Bronchial epithelial cell (primary cell): ENCODE measurements around the gene SOX14. TPM values are rescaled to one million over a fixed set of nuclear protein-coding genes. Genes with fewer than 3 reads are reported as not detected.

Experiments used
- DNase-seq: peaks from one replicate; pipeline ENCODE4 v3.0.0-alpha.2; 2010; ENCODE audit warnings: low read depth
- FAIRE-seq: peaks from 2 replicates; lab custom pipeline; 2011; peaks lifted over from hg19 to GRCh38; lab: Jason Lieb, UNC
- H3K27me3 ChIP-seq: 2 replicates; pipeline ENCODE4 v1.5.1; 2011; ENCODE audit warnings: low read length; ENCODE audit not compliant: control insufficient read depth, insufficient read depth
- H3K36me3 ChIP-seq: 2 replicates; pipeline ENCODE4 v1.5.1; 2011; ENCODE audit warnings: low read length; ENCODE audit not compliant: control insufficient read depth, insufficient read depth
- H3K4me3 ChIP-seq: 2 replicates; pipeline ENCODE4 v1.5.1; 2011; ENCODE audit warnings: mild to moderate bottlenecking, low read depth, low read length, control low read depth
- CTCF ChIP-seq: IDR thresholded peaks from 2 replicates; pipeline ENCODE4 v1.5.1; 2011; ENCODE audit warnings: mild to moderate bottlenecking, moderate library complexity, low read length, control low read depth, inconsistent platforms; ENCODE audit not compliant: insufficient read depth, severe bottlenecking
- total RNA-seq: library from RNA; depleted of rRNA; stranded (reverse); fragments of >200 nt; gene quantifications from 2 replicates; pipeline ENCODE4 v1.2.1, GENCODE V29; 2014

The SOX14 gene
- total RNA-seq, 1 donor from 2014 or later = not detected

GRCh38 chr3:137762674-137763593, 1.2 kb upstream of the SOX14 start:
- no peaks in the 10 kb centered on the region for H3K36me3 ChIP-seq
- TF ChIP-seq CTCF = no peak
- FAIRE-seq (no peak), DNase-seq (no peak)
- peaks cover 62% of the 10 kb centered on the region for H3K27me3 ChIP-seq
- H3K4me3 ChIP-seq = no peak overlapping the region

DNA sequence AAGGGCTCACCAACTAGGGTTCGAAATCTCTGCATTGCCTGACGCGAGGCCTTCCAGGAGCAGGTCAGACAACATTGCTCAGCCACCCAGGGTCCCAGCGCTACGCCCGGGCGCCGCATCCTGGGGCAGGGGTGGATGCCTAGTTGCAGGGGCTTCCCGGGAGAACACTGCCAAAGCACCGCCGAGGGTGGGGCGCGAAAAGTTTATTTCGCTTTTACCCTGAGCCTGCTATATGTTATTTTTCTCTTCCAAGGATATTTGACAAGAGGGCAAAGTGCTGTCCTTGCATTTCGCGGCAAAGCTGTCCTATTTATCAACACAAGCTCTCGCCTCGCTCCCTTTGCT, 549 bp upstream of the SOX14 start:
- FAIRE-seq = no peak
- no peak overlapping the region for H3K4me3 ChIP-seq
- H3K27me3 ChIP-seq = peaks cover 68% of the 10 kb centered on the region
- no peak for DNase-seq
- no peaks in the 10 kb centered on the region for H3K36me3 ChIP-seq
- no peak for TF ChIP-seq CTCF

- Histone ChIP-seq H3K36me3 (no peaks in the 10 kb centered on the region), H3K27me3 (peaks cover 79% of the 10 kb centered on the region), H3K4me3 (no peak overlapping the region)
- FAIRE-seq (no peak), DNase-seq (no peak)
- no peak for TF ChIP-seq CTCF
Measured at GRCh38 chr3:137764563-137765309, 621 bp downstream of the SOX14 start.

DNA sequence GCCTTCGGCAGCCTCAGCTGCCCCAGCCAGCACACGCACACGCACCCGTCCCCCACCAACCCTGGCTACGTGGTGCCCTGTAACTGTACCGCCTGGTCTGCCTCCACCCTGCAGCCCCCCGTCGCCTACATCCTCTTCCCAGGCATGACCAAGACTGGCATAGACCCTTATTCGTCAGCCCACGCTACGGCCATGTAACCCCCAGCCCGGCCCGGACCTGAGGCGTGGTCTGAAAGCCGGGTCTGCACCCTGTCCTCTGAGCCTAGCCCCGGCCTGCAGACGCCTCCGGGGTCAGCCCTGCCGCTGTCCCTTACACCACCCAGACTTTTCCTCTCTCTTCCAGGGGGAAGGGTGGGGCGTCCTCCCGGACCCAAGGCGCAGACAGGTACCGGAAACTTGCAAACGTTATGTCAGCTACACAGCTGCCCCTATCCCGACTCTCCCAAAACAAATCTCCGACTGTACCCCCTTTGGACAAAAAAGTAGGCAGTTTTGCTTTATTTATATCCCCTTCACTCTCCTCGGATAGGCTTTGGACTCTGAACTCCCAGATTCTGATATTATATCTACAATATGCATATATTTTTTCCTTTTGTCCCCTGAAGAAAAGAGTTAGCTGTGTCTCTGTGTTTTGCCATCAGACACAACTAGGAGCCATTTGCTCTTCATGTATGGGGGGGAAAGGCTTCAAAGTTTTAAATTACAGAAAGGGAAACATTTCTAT, 1.4 kb downstream of the SOX14 start:
- Histone ChIP-seq H3K36me3 (no peaks in the 10 kb centered on the region), H3K4me3 (no peak overlapping the region), H3K27me3 (peaks cover 84% of the 10 kb centered on the region)
- FAIRE-seq = no peak
- no peak for TF ChIP-seq CTCF
- no peak for DNase-seq

- H3K4me3 ChIP-seq = no peak overlapping the region
- H3K36me3 ChIP-seq = no peaks in the 10 kb centered on the region
- H3K27me3 ChIP-seq = peaks cover 88% of the 10 kb centered on the region
- DNase-seq (no peak), FAIRE-seq (no peak)
- no peak for TF ChIP-seq CTCF
Measured at GRCh38 chr3:137766041-137766875, 2.1 kb downstream of the SOX14 start.
